Measurements from ENCODE around the gene NTN5. TPM values are rescaled to one million over a fixed set of nuclear protein-coding genes. Genes with fewer than 3 reads are reported as not detected.
"Not testable (repeated sequence)": the region's sequence is repeated elsewhere in the genome, so short reads cannot be mapped to it uniquely, and the experiment has no call there.

Gene NTN5
- total RNA-seq, 1 experiment from 2014 or later = not detected

DNA sequence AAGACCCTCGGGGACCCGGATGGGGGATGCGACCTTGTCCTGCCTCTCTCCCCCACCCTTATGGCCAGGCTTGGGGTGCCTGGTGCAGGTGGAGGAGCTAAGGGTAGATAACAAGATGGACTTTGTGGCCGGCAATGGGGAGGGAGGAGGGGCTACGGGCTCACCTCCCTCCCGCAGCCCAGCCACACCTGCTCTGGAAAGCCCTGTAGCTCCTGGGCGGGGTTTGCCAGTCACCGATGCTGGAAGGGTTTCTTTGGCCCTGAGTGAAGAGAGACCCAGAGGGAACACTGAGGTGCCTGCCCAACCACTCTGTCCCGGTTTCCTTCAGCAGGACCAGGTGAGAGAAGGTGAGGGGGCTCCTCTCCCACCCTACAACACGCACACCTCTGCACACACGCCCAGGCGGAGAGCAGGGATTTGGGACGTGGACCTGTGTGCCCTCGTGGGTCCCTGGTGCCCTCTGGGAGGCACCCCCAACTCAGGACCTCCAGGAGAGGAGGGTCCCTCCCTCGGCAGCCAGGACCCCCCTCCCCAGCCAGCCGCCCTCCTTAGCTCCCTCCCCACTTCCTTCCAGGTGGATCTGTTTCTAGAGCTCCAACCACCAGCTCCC lies 23.0 kb upstream of the NTN5 start, which contains the start of gene FUT2:
Gene FUT2, plus strand, starts transcription at position 229 of the 610 bp plus-strand sequence. CDS start 6,986 bp downstream, outside the sequence.
- Mint-ChIP-seq H3K27ac (ENCODE audit: low read depth, unreplicated experiment) (no peak within 1 kb of the TSS), H3K36me3 (ENCODE audit: insufficient read depth, unreplicated experiment) (no peaks in the 10 kb centered on the region), H3K4me3 (ENCODE audit: unreplicated experiment) (no peak within 1 kb of the TSS), H3K27me3 (ENCODE audit: insufficient read depth, unreplicated experiment) (no peaks in the 10 kb centered on the region), H3K9me3 (ENCODE audit: unreplicated experiment) (no peaks in the 10 kb centered on the region), H3K4me1 (ENCODE audit: insufficient read depth, unreplicated experiment) (peaks cover 12% of the 10 kb centered on the region)
- intact Hi-C loops (cut with micrococcal nuclease) = no loop called here
- CTCF ChIA-PET = interaction anchor here (1.9 kb wide), 1 partner anchor 20 kb away, joined by 5 read pairs; no protein-coding TSS in a partner anchor
- TF ChIP-seq, protein P1, sequence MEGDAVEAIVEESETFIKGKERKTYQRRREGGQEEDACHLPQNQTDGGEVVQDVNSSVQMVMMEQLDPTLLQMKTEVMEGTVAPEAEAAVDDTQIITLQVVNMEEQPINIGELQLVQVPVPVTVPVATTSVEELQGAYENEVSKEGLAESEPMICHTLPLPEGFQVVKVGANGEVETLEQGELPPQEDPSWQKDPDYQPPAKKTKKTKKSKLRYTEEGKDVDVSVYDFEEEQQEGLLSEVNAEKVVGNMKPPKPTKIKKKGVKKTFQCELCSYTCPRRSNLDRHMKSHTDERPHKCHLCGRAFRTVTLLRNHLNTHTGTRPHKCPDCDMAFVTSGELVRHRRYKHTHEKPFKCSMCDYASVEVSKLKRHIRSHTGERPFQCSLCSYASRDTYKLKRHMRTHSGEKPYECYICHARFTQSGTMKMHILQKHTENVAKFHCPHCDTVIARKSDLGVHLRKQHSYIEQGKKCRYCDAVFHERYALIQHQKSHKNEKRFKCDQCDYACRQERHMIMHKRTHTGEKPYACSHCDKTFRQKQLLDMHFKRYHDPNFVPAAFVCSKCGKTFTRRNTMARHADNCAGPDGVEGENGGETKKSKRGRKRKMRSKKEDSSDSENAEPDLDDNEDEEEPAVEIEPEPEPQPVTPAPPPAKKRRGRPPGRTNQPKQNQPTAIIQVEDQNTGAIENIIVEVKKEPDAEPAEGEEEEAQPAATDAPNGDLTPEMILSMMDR (IDR thresholded peaks at IDR 0.05; ENCODE audit: unreplicated experiment) = no peak
- no TSS peak for BruUV-seq (replicated peaks)
- DNase-seq (ENCODE audit: unreplicated experiment) = no peak
- POLR2A ChIA-PET = interaction anchor here (0.7 to 1.6 kb wide), 3 partner anchors 12 to 369 kb away, joined by 3 to 4 read pairs (median 3); no protein-coding TSS in a partner anchor

DNA sequence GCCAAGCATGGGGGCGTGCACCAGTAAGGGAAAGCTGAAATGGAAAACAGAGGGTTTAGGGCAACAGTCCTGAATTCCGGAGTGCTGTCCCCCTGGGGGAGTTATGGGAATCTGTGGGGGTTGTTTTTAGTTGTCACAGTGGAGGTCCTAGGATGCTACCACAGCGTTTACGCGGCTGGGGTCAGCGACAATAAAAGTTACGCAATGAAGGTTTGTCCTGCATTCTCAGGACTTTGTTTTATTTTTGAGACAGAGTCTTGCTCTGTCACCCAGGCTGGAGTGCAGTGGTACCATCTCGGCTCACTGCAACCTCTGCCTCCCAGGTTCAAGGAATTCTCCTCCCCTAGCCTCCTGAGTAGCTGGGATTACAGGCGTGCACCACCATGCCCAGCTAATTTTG lies 20.8 kb upstream of the NTN5 start:
- intact Hi-C loops (cut with micrococcal nuclease); BruUV-seq (replicated peaks); H3K4me1 Mint-ChIP-seq (ENCODE audit: insufficient read depth, unreplicated experiment); H3K4me3 Mint-ChIP-seq (ENCODE audit: unreplicated experiment); H3K27ac Mint-ChIP-seq (ENCODE audit: low read depth, unreplicated experiment); H3K9me3 Mint-ChIP-seq (ENCODE audit: unreplicated experiment); H3K27me3 Mint-ChIP-seq (ENCODE audit: insufficient read depth, unreplicated experiment); H3K36me3 Mint-ChIP-seq (ENCODE audit: insufficient read depth, unreplicated experiment); DNase-seq (ENCODE audit: unreplicated experiment): not testable (repeated sequence)
- ChIA-PET CTCF (interaction anchor here (3.2 kb wide), 1 partner anchor 18 kb away, joined by 11 read pairs; no protein-coding TSS in a partner anchor), POLR2A (interaction anchor here (0.9 kb wide), 1 partner anchor 17 kb away, joined by 3 read pairs; no protein-coding TSS in a partner anchor)

DNA sequence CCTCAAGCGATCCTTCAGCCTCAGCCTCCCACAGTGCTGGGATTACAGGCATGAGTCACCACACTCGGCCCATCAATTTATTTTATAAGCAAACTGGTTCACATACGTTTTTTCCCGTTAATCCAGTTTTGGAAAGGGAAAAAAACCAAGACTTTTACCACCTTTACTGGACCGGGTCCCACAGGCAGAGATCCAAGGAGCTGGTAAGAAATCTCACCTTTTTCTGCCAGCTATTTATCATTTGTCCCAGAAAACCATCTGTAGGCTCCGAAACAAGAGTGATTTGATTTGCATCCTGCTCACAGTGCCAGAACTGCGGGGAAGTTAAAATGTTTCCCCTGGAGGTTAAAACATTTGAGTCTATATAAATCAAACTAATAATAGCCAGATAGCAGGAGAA lies 16.6 kb upstream of the NTN5 start:
- ChIA-PET POLR2A (interaction anchor here (0.7 kb wide), 1 partner anchor 71 kb away, joined by 3 read pairs; no protein-coding TSS in a partner anchor), CTCF (no interaction called here)
- H3K27me3 Mint-ChIP-seq (ENCODE audit: insufficient read depth, unreplicated experiment) = no peaks in the 10 kb centered on the region
- H3K4me1 Mint-ChIP-seq (ENCODE audit: insufficient read depth, unreplicated experiment) = peaks cover 6% of the 10 kb centered on the region
- intact Hi-C loops (cut with micrococcal nuclease) = no loop called here
- TF ChIP-seq, protein P1 (IDR thresholded peaks at IDR 0.05; ENCODE audit: unreplicated experiment) = no peak
- DNase-seq (ENCODE audit: unreplicated experiment) = no peak
- H3K9me3 Mint-ChIP-seq (ENCODE audit: unreplicated experiment) = no peaks in the 10 kb centered on the region
- H3K4me3 Mint-ChIP-seq (ENCODE audit: unreplicated experiment) = no peak overlapping the region
- H3K36me3 Mint-ChIP-seq (ENCODE audit: insufficient read depth, unreplicated experiment) = no peaks in the 10 kb centered on the region
- H3K27ac Mint-ChIP-seq (ENCODE audit: low read depth, unreplicated experiment) = no peak overlapping the region
- no TSS peak for BruUV-seq (replicated peaks)

DNA sequence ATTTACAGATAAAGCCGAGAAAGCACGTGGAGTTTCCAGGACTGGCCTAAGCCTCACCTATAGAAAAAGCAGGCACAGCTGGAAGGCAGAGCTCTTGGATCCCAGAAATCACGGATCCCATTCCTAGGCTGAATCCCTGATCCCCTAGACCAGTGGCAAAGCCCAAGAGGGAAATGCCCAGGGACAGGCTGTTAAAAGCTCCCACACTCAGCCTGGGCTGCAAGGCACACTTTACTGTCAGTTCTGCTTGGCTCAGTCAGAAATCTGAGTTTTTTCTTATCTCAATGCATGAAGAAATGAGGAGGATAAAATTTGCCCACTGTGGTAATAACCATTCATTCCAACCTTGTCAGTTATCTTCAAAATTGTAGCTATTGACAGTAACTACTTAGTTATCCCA lies 15.0 kb upstream of the NTN5 start:
- Mint-ChIP-seq H3K9me3 (ENCODE audit: unreplicated experiment) (no peaks in the 10 kb centered on the region), H3K36me3 (ENCODE audit: insufficient read depth, unreplicated experiment) (no peaks in the 10 kb centered on the region), H3K27me3 (ENCODE audit: insufficient read depth, unreplicated experiment) (no peaks in the 10 kb centered on the region), H3K4me3 (ENCODE audit: unreplicated experiment) (no peak overlapping the region), H3K27ac (ENCODE audit: low read depth, unreplicated experiment) (no peak overlapping the region), H3K4me1 (ENCODE audit: insufficient read depth, unreplicated experiment) (peaks cover 6% of the 10 kb centered on the region)
- intact Hi-C loops (cut with micrococcal nuclease) = no loop called here
- no TSS peak for BruUV-seq (replicated peaks)
- TF ChIP-seq, protein P1 (IDR thresholded peaks at IDR 0.05; ENCODE audit: unreplicated experiment) = no peak
- DNase-seq (ENCODE audit: unreplicated experiment) = no peak
- ChIA-PET CTCF (interaction anchor here (0.5 to 1.8 kb wide), 3 partner anchors 9 to 33 kb away, joined by 3 to 5 read pairs (median 4); no protein-coding TSS in a partner anchor), POLR2A (interaction anchor here (1.7 kb wide), 1 partner anchor 10 kb away, joined by 3 read pairs; no protein-coding TSS in a partner anchor)

DNA sequence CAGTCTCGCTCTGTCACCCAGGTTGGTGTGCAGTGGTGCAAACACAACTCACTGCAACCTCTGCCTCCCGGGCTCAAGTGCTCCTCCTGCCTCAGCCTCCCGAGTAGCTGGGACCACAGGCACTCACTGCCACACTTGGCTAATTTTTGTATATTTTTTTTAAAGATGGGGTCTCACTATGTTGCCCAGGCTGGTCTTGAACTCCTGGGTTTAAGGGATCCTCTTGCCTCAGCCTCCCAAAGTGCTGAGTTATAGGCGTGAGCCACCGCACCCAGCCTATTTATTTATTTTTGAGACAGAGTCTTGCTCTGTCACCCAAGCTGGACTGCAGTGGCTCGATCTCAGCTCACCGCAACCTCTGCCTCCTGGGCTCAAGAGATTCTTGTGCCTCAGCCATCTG lies 13.8 kb upstream of the NTN5 start:
- BruUV-seq (replicated peaks); H3K4me1 Mint-ChIP-seq (ENCODE audit: insufficient read depth, unreplicated experiment); DNase-seq (ENCODE audit: unreplicated experiment); H3K4me3 Mint-ChIP-seq (ENCODE audit: unreplicated experiment); H3K27ac Mint-ChIP-seq (ENCODE audit: low read depth, unreplicated experiment); H3K36me3 Mint-ChIP-seq (ENCODE audit: insufficient read depth, unreplicated experiment); H3K27me3 Mint-ChIP-seq (ENCODE audit: insufficient read depth, unreplicated experiment); H3K9me3 Mint-ChIP-seq (ENCODE audit: unreplicated experiment); intact Hi-C loops (cut with micrococcal nuclease): not testable (repeated sequence)
- ChIA-PET CTCF (interaction anchor here (0.6 to 0.8 kb wide), 2 partner anchors 12 to 18 kb away, joined by 3 read pairs; no protein-coding TSS in a partner anchor), POLR2A (interaction anchor here (1.7 kb wide), 1 partner anchor 9 kb away, joined by 3 read pairs; no protein-coding TSS in a partner anchor)
